ENCODE data around the gene AGTR1. TPM values are rescaled to one million over a fixed set of nuclear protein-coding genes. Genes with fewer than 3 reads are reported as not detected.

Gene AGTR1
- polyA plus RNA-seq, 3 donors = not detected

DNA sequence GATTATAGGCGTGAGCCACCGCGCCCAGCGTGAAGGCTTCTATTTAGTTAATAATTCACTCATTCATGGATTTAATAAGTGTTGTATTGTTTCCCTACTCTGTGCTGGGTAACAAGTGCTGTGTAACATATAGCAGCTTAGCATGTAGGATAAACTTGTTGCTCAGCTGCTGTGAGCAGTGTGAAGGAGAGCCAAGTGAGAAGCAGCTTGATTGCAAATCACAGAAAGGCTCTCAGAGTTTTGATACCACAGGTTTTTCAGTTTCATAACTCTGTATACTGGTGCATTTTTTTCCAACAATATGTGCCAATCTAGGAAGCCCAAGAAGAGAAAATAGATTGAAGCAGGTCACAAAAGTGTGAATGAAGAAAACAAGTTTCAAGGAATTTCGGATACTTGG, 48.4 kb downstream of the AGTR1 start:
- Histone ChIP-seq H3K79me2 (ENCODE audit: insufficient read depth, low read length) (no peaks in the 10 kb centered on the region), H3K4me3 (replicated peaks in 1 of 3; ENCODE audit: low read depth in 2 of 3, low read length in 3 of 3) (no peak overlapping the region), H3K9me3 (replicated peaks in 1 of 2; ENCODE audit: control insufficient read depth in 1 of 2, insufficient read depth in 1 of 2, low read length in 2 of 2) (no peaks in the 10 kb centered on the region), H2AFZ (ENCODE audit: insufficient read depth, low read depth, low read length, poor library complexity, severe bottlenecking) (no peak overlapping the region), H3K27me3 (ENCODE audit: control insufficient read depth in 2 of 2, insufficient read depth in 2 of 2, low read length in 2 of 2) (no peaks in the 10 kb centered on the region), H4K20me1 (ENCODE audit: insufficient read depth, low read length) (no peaks in the 10 kb centered on the region), H3K27ac (ENCODE audit: low read depth in 1 of 2, low read length in 2 of 2) (no peak overlapping the region), H3K4me1 (ENCODE audit: control insufficient read depth in 1 of 2, insufficient read depth in 2 of 2, low read length in 2 of 2) (peaks cover 0 to 3% of the 10 kb centered on the region in 2 donors), H3K9ac (ENCODE audit: insufficient read depth, low read length, poor library complexity, severe bottlenecking) (no peak overlapping the region), H3K36me3 (replicated peaks in 1 of 2; ENCODE audit: control insufficient read depth in 1 of 2, insufficient read depth in 2 of 2, low read length in 2 of 2) (no peaks in the 10 kb centered on the region), H3K4me2 (replicated peaks; ENCODE audit: extremely low read depth, low read length, poor library complexity, severe bottlenecking) (no peak overlapping the region)
- H3K36me3 Mint-ChIP-seq = no peaks in the 10 kb centered on the region
- intact Hi-C loops (cut with micrococcal nuclease) = no loop called here
- peaks cover 4% of the 10 kb centered on the region for H3K4me1 Mint-ChIP-seq
- TF ChIP-seq, protein P1, sequence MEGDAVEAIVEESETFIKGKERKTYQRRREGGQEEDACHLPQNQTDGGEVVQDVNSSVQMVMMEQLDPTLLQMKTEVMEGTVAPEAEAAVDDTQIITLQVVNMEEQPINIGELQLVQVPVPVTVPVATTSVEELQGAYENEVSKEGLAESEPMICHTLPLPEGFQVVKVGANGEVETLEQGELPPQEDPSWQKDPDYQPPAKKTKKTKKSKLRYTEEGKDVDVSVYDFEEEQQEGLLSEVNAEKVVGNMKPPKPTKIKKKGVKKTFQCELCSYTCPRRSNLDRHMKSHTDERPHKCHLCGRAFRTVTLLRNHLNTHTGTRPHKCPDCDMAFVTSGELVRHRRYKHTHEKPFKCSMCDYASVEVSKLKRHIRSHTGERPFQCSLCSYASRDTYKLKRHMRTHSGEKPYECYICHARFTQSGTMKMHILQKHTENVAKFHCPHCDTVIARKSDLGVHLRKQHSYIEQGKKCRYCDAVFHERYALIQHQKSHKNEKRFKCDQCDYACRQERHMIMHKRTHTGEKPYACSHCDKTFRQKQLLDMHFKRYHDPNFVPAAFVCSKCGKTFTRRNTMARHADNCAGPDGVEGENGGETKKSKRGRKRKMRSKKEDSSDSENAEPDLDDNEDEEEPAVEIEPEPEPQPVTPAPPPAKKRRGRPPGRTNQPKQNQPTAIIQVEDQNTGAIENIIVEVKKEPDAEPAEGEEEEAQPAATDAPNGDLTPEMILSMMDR (IDR thresholded peaks at IDR 0.05) = no peak
- no peaks in the 10 kb centered on the region for H3K9me3 Mint-ChIP-seq
- DNase-seq = no peak
- peaks cover 0 to 3% (median 2%) of the 10 kb centered on the region in 3 donors for H3K27me3 Mint-ChIP-seq (ENCODE audit: low read depth in 3 of 3)
- H3K4me3 Mint-ChIP-seq = no peak overlapping the region
- H3K27ac Mint-ChIP-seq = no peak overlapping the region
- WGBS (ENCODE audit: insufficient coverage) = 90% methylated on average over 1 of the region's 5 CpGs

GRCh38 chr3:148748283-148748682, 50.6 kb downstream of the AGTR1 start:
- H3K36me3 Mint-ChIP-seq = no peaks in the 10 kb centered on the region
- H3K4me1 Mint-ChIP-seq = peaks cover 4% of the 10 kb centered on the region
- Histone ChIP-seq H3K4me3 (replicated peaks in 1 of 3; ENCODE audit: low read depth in 2 of 3, low read length in 3 of 3) (no peak overlapping the region), H3K4me1 (ENCODE audit: control insufficient read depth in 1 of 2, insufficient read depth in 2 of 2, low read length in 2 of 2) (peaks cover 0 to 3% of the 10 kb centered on the region in 2 donors), H3K79me2 (ENCODE audit: insufficient read depth, low read length) (no peaks in the 10 kb centered on the region), H3K9ac (ENCODE audit: insufficient read depth, low read length, poor library complexity, severe bottlenecking) (no peak overlapping the region), H3K9me3 (replicated peaks in 1 of 2; ENCODE audit: control insufficient read depth in 1 of 2, insufficient read depth in 1 of 2, low read length in 2 of 2) (no peaks in the 10 kb centered on the region), H3K36me3 (replicated peaks in 1 of 2; ENCODE audit: control insufficient read depth in 1 of 2, insufficient read depth in 2 of 2, low read length in 2 of 2) (no peaks in the 10 kb centered on the region), H3K27me3 (ENCODE audit: control insufficient read depth in 2 of 2, insufficient read depth in 2 of 2, low read length in 2 of 2) (no peaks in the 10 kb centered on the region), H3K27ac (ENCODE audit: low read depth in 1 of 2, low read length in 2 of 2) (no peak overlapping the region), H4K20me1 (ENCODE audit: insufficient read depth, low read length) (no peaks in the 10 kb centered on the region), H2AFZ (ENCODE audit: insufficient read depth, low read depth, low read length, poor library complexity, severe bottlenecking) (no peak overlapping the region), H3K4me2 (replicated peaks; ENCODE audit: extremely low read depth, low read length, poor library complexity, severe bottlenecking) (no peak overlapping the region)
- TF ChIP-seq, protein P1 (IDR thresholded peaks at IDR 0.05) = no peak
- 40% methylated on average over 1 of the region's 3 CpGs for WGBS (ENCODE audit: insufficient coverage)
- H3K9me3 Mint-ChIP-seq = no peaks in the 10 kb centered on the region
- intact Hi-C loops (cut with micrococcal nuclease) = no loop called here
- H3K4me3 Mint-ChIP-seq = no peak overlapping the region
- H3K27ac Mint-ChIP-seq = no peak overlapping the region
- peaks cover 0 to 3% (median 2%) of the 10 kb centered on the region in 3 donors for H3K27me3 Mint-ChIP-seq (ENCODE audit: low read depth in 3 of 3)
- DNase-seq = no peak
